GM23248 (cell line): Measurements from ENCODE around the gene YPEL4.

Experiments used
- EZH2 ChIP-seq: fragments of 200-600 bp; sonication (generic); IDR thresholded peaks from 2 replicates; pipeline ENCODE4 v1.6.1; 2018; ENCODE audit warnings: antibody characterized with exemption, mild to moderate bottlenecking; ENCODE audit not compliant: insufficient read depth, poor library complexity, severe bottlenecking
- EZH2phosphoT487 ChIP-seq: fragments of 200-600 bp; sonication (generic); IDR thresholded peaks from 2 replicates; pipeline ENCODE4 v1.6.1; 2018; ENCODE audit warnings: antibody characterized with exemption, moderate library complexity, mild to moderate bottlenecking, low read depth; ENCODE audit not compliant: insufficient read depth

- TF ChIP-seq EZH2phosphoT487 (no peak), EZH2 (no peak)
These were observed 3.0 kb upstream of the YPEL4 start for GRCh38 chr11:57652662-57653061.
